Measurements from ENCODE around the gene POC1A. TPM values are rescaled to one million over a fixed set of nuclear protein-coding genes. Genes with fewer than 3 reads are reported as not detected.

The POC1A gene
- total and polyA plus RNA-seq, 2 of the 4 experiments (the other 2 are of a cell fraction), result 10.6 to 11.5 TPM

DNA sequence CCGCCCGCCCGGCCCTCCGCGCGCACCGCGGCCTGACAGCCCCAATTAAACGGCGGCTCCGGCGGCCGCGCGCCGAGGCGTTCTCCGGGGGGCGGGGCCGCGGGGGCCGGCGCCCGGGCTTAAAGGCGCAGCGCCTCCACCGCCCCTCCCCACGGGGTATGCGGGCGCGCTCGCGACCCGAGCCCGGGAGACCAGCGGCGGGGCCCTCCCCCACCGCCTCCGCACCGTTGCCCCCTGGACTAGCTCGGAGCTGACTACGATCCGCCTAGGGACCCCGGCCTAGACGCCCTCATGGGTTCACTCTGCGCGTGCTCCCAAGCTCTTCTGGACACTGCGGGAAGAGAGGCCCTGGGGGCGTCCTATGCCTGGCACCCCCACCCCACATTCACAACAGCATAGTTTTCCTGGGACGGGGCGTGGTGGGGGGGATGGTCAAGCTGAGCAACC is 97.7 kb downstream of the POC1A start, which contains the start of gene DUSP7:
Gene DUSP7 (minus strand): TSS at position 51 of the 447 bp plus-strand sequence. CDS start 205 bp downstream, outside the sequence.
- 0% methylated on average over 15 of the region's 51 CpGs; no CpG with 5 or more reads in 1 of the 2 experiments for WGBS, 2 experiments (ENCODE audit: extremely low coverage in 2 of 2, insufficient read length in 1 of 2)

More for the DNA sequence above, 97.7 kb downstream of the POC1A start, which contains the start of gene DUSP7:
- peak within 1 kb of the TSS; percentile 99 for H2AK9ac ChIP-seq (replicated peaks; ENCODE audit: low read depth, low read length, poor library complexity)
- H3K18ac ChIP-seq (ENCODE audit: low read depth, low read length), result peak within 1 kb of the TSS; percentile 10
- no peaks in the 10 kb centered on the region for H3K27me3 ChIP-seq (ENCODE audit: control insufficient read depth, insufficient read depth, low read length)
- peaks cover 11% of the 10 kb centered on the region; the same call in 1 of the 2 replicates for H4K20me1 ChIP-seq (ENCODE audit: insufficient read depth, low read length)
- peaks cover 11% of the 10 kb centered on the region for H3K36me3 ChIP-seq (ENCODE audit: control insufficient read depth, insufficient read depth, low read length)
- no peak for TF ChIP-seq RFX5 (IDR thresholded peaks at IDR 0.05; ENCODE audit: low read depth, low read length)
- TF ChIP-seq MAZ (IDR thresholded peaks at IDR 0.05; ENCODE audit: borderline replicate concordance, low read depth, low read length), result peak; percentile 82; the same call in 1 of the 2 replicates
- no peak; the same call in 1 of the 2 replicates for TF ChIP-seq RAD21 (IDR thresholded peaks at IDR 0.05; ENCODE audit: low read length)
- H3K9ac ChIP-seq (ENCODE audit: low read depth, low read length), result peak within 1 kb of the TSS; percentile 99
- H4K8ac ChIP-seq (ENCODE audit: low read depth in 2 of 2, low read length in 2 of 2), result peak within 1 kb of the TSS; percentile 94 to 96
- ChIA-PET CTCF (interaction anchor here (1.2 to 1.8 kb wide), 2 partner anchors 52 to 62 kb away, joined by 4 to 5 read pairs; no protein-coding TSS in a partner anchor), POLR2A (ENCODE audit: unreplicated experiment) (interaction anchor here (0.6 to 1.0 kb wide), 3 partner anchors 61 to 721 kb away, joined by 3 to 4 read pairs (median 3); no protein-coding TSS in a partner anchor)
- H2BK15ac ChIP-seq (ENCODE audit: low read depth, low read length), result peak within 1 kb of the TSS; percentile 64; the same call in 1 of the 3 replicates
- intact Hi-C loops (cut with micrococcal nuclease) (loop anchor here (1.0 to 5.0 kb wide), 3 partner anchors 34 to 114 kb away; partner anchors contain the start of gene PARP3), in situ Hi-C loops (cut with MboI; ENCODE audit: low sequenced_read_pairs) (no loop called here), dilution Hi-C loops (cut with HindIII; ENCODE audit: low sequenced_read_pairs, unreplicated experiment) (no loop called here)
- H3K4ac ChIP-seq (ENCODE audit: low read depth, low read length), result peak within 1 kb of the TSS; percentile 99
- H3K23ac ChIP-seq (ENCODE audit: low read depth, low read length), result peak within 1 kb of the TSS; percentile 100
- H2AFZ ChIP-seq (replicated peaks; ENCODE audit: low read length, poor library complexity), result peak within 1 kb of the TSS; percentile 98
- BruUV-seq (replicated peaks), result no TSS peak
- H3K14ac ChIP-seq (replicated peaks; ENCODE audit: low read depth, low read length), result peak within 1 kb of the TSS; percentile 100
- peak within 1 kb of the TSS; percentile 96 for H3K4me3 ChIP-seq (ENCODE audit: insufficient read depth, low read depth, low read length)
- DNase-seq (peak; percentile 46), ATAC-seq (ENCODE audit: low read depth) (peak; percentile 45)
- H3K9me3 ChIP-seq (ENCODE audit: control insufficient read depth, insufficient read depth, low read length), result no peaks in the 10 kb centered on the region
- H2BK20ac ChIP-seq (ENCODE audit: low read depth, low read length), result peak within 1 kb of the TSS; percentile 80
- peak within 1 kb of the TSS; percentile 79 for H2BK120ac ChIP-seq (ENCODE audit: low read depth, low read length)
- H3K4me2 ChIP-seq (ENCODE audit: low read depth, low read length), result peak within 1 kb of the TSS; percentile 97
- H3K4me1 ChIP-seq (ENCODE audit: control insufficient read depth, insufficient read depth, low read length), result peaks cover 22% of the 10 kb centered on the region
- peak within 1 kb of the TSS; percentile 32; the same call in 1 of the 2 replicates for H4K5ac ChIP-seq (ENCODE audit: low read depth, low read length)
- peaks cover 8% of the 10 kb centered on the region; the same call in 1 of the 2 replicates for H3K9me1 ChIP-seq (ENCODE audit: insufficient read depth, low read length)
- H4K91ac ChIP-seq (ENCODE audit: insufficient read depth, low read depth, low read length), result peak within 1 kb of the TSS; percentile 97
- peak within 1 kb of the TSS; percentile 96 for H3K27ac ChIP-seq (ENCODE audit: insufficient read depth, low read length)
- peak within 1 kb of the TSS; percentile 92 for H2BK5ac ChIP-seq (ENCODE audit: low read depth, low read length, poor library complexity, severe bottlenecking)
- H3K56ac ChIP-seq (ENCODE audit: extremely low read depth, insufficient read depth, low read length), result peak within 1 kb of the TSS; percentile 93
- H3K79me1 ChIP-seq (ENCODE audit: low read depth in 1 of 2, low read length in 2 of 2), result peaks cover 6 to 44% of the 10 kb centered on the region in 2 experiments; a peak in 3 of 4 replicates
- H2AK5ac ChIP-seq (ENCODE audit: low read depth, low read length), result peak within 1 kb of the TSS; percentile 97

Measured in IMR-90 (cell line).